ENCODE measurements around the gene PIEZO2.

Gene PIEZO2

GRCh38 chr18:11064727-11065460 lies 84.5 kb downstream of the PIEZO2 start:
- DNase-seq (ENCODE audit: low read depth) = no peak

GRCh38 chr18:11064106-11064505 lies 85.3 kb downstream of the PIEZO2 start:
- DNase-seq (ENCODE audit: low read depth) = peak; percentile 25

GRCh38 chr18:11055721-11056120 lies 93.6 kb downstream of the PIEZO2 start:
- DNase-seq (ENCODE audit: low read depth) = no peak

- DNase-seq (ENCODE audit: low read depth) = no peak
Observed at GRCh38 chr18:11054497-11054896, 94.9 kb downstream of the PIEZO2 start.

GRCh38 chr18:11053293-11053692 lies 96.1 kb downstream of the PIEZO2 start:
- DNase-seq (ENCODE audit: low read depth) = no peak

- DNase-seq (ENCODE audit: low read depth) = peak; percentile 24
Observed at GRCh38 chr18:11052800-11053199, 96.6 kb downstream of the PIEZO2 start.

GRCh38 chr18:11051462-11051861 lies 97.9 kb downstream of the PIEZO2 start:
- no peak for DNase-seq (ENCODE audit: low read depth)

GRCh38 chr18:11050966-11051365 lies 98.4 kb downstream of the PIEZO2 start:
- no peak for DNase-seq (ENCODE audit: low read depth)

- no peak for DNase-seq (ENCODE audit: low read depth)
Observed at GRCh38 chr18:11047817-11048216, 101.6 kb downstream of the PIEZO2 start.

GRCh38 chr18:11047156-11047555 lies 102.2 kb downstream of the PIEZO2 start:
- DNase-seq (ENCODE audit: low read depth) = peak; percentile 77

GRCh38 chr18:11046140-11046539 lies 103.2 kb downstream of the PIEZO2 start:
- DNase-seq (ENCODE audit: low read depth) = no peak

- DNase-seq (ENCODE audit: low read depth) = no peak
Observed at GRCh38 chr18:11043694-11044093, 105.7 kb downstream of the PIEZO2 start.

- peak; percentile 54 for DNase-seq (ENCODE audit: low read depth)
Observed at GRCh38 chr18:11042247-11042646, 107.1 kb downstream of the PIEZO2 start.

GRCh38 chr18:11040823-11041656 lies 108.3 kb downstream of the PIEZO2 start:
- peak; percentile 54 for DNase-seq (ENCODE audit: low read depth)

GRCh38 chr18:11040359-11040758 lies 109.0 kb downstream of the PIEZO2 start:
- no peak for DNase-seq (ENCODE audit: low read depth)

GRCh38 chr18:11037533-11038240 lies 111.7 kb downstream of the PIEZO2 start:
- DNase-seq (ENCODE audit: low read depth) = no peak

- DNase-seq (ENCODE audit: low read depth) = no peak
Observed at GRCh38 chr18:11035814-11036495, 113.4 kb downstream of the PIEZO2 start.

- DNase-seq (ENCODE audit: low read depth) = no peak
Observed at GRCh38 chr18:11035376-11035775, 114.0 kb downstream of the PIEZO2 start.

- peak; percentile 55 for DNase-seq (ENCODE audit: low read depth)
Observed at GRCh38 chr18:11034884-11035283, 114.5 kb downstream of the PIEZO2 start.

- DNase-seq (ENCODE audit: low read depth) = no peak
Observed at GRCh38 chr18:11033503-11033902, 115.9 kb downstream of the PIEZO2 start.

- no peak for DNase-seq (ENCODE audit: low read depth)
Observed at GRCh38 chr18:11031966-11032365, 117.4 kb downstream of the PIEZO2 start.

- DNase-seq (ENCODE audit: low read depth) = no peak
Observed at GRCh38 chr18:11029021-11029420, 120.3 kb downstream of the PIEZO2 start.

All from amniotic epithelial cell (primary cell).